Activated CD4-positive, alpha-beta T cell treated with anti-CD3 and anti-CD28 coated beads, Interleukin-2, amount 50 U/mL, for 16 hours (primary cell): Measurements from ENCODE around the gene NCMAP.
A peak's percentile ranks its signal among the peaks of the same experiment; 100 is the strongest.
"Not testable (repeated sequence)": the region's sequence is repeated elsewhere in the genome, so short reads cannot be mapped to it uniquely, and the experiment has no call there.

Experiments used
- DNase-seq: peaks from one replicate; pipeline ENCODE4 v3.0.0-alpha.2; 2020

The NCMAP gene

GRCh38 chr1:24555591-24556413, at the start of gene NCMAP:
TSS of gene NCMAP (plus strand) at chr1:24556087. CDS start at chr1:24595431, 39,344 bp downstream.
- no peak for DNase-seq

GRCh38 chr1:24506691-24507381, 49.1 kb upstream of the NCMAP start:
- DNase-seq = no peak

GRCh38 chr1:24507405-24507804, 48.5 kb upstream of the NCMAP start:
- no peak for DNase-seq

GRCh38 chr1:24508911-24509310, 47.0 kb upstream of the NCMAP start:
- no peak for DNase-seq

- DNase-seq = no peak
Measured at GRCh38 chr1:24513706-24514105, 42.2 kb upstream of the NCMAP start.

- no peak for DNase-seq
Measured at GRCh38 chr1:24514946-24515345, 40.9 kb upstream of the NCMAP start.

- DNase-seq = not testable (repeated sequence)
Measured at GRCh38 chr1:24515671-24516209, 40.1 kb upstream of the NCMAP start.

- no peak for DNase-seq
Measured at GRCh38 chr1:24516506-24516905, 39.4 kb upstream of the NCMAP start.

GRCh38 chr1:24517898-24518297, 38.0 kb upstream of the NCMAP start:
- DNase-seq = no peak

- DNase-seq = not testable (repeated sequence)
Measured at GRCh38 chr1:24520282-24520681, 35.6 kb upstream of the NCMAP start.

- DNase-seq = no peak
Measured at GRCh38 chr1:24525606-24526005, 30.3 kb upstream of the NCMAP start.

GRCh38 chr1:24526045-24526444, 29.8 kb upstream of the NCMAP start:
- no peak for DNase-seq

GRCh38 chr1:24526940-24527542, 28.8 kb upstream of the NCMAP start:
- DNase-seq = peak; percentile 47

- no peak for DNase-seq
Measured at GRCh38 chr1:24528744-24529143, 27.1 kb upstream of the NCMAP start.

GRCh38 chr1:24529292-24529691, 26.6 kb upstream of the NCMAP start:
- DNase-seq = not testable (repeated sequence)

- peak; percentile 84 for DNase-seq
Measured at GRCh38 chr1:24535021-24535424, 20.9 kb upstream of the NCMAP start.

GRCh38 chr1:24535778-24536177, 20.1 kb upstream of the NCMAP start:
- no peak for DNase-seq

- DNase-seq = peak; percentile 79
Measured at GRCh38 chr1:24536391-24536840, 19.5 kb upstream of the NCMAP start.

GRCh38 chr1:24540051-24540905, 15.6 kb upstream of the NCMAP start:
- DNase-seq = peak; percentile 80

- DNase-seq = peak; percentile 66
Measured at GRCh38 chr1:24540906-24541710, 14.8 kb upstream of the NCMAP start.

GRCh38 chr1:24541711-24542346, 14.1 kb upstream of the NCMAP start:
- peak; percentile 24 for DNase-seq
